HG03039 (cell line): Measurements from ENCODE around the gene RIN3.

Source experiments
- ATAC-seq: cut with Tn5 transposase; IDR thresholded peaks from one replicate; pipeline ENCODE4 v1.9.1; 2021; ENCODE audit warnings: mild to moderate bottlenecking, moderate library complexity; ENCODE audit not compliant: unreplicated experiment

The RIN3 gene

GRCh38 chr14:92552066-92552465 is 38.5 kb downstream of the RIN3 start:
- no peak for ATAC-seq

DNA sequence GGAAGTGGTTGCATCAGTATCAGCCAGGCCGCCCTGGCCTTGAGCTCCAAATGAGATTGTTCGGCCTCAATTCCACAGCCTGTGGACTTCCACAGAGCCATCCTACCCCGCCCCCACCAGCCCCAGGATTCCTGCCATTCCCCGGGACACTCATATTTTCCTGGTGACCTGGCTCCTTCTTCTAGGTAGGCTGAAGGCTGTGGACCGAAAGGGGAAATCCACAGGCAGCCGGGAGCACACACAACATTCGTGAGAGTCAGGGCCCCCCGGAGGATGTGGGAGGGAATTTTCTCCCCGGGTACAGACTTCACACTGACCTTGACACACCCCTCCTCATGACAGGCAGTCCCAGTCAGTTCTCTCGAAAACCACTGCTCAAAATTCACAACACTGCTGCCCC is 39.9 kb downstream of the RIN3 start:
- ATAC-seq, result no peak

GRCh38 chr14:92555465-92556111 is 42.0 kb downstream of the RIN3 start:
- ATAC-seq, result no peak

DNA sequence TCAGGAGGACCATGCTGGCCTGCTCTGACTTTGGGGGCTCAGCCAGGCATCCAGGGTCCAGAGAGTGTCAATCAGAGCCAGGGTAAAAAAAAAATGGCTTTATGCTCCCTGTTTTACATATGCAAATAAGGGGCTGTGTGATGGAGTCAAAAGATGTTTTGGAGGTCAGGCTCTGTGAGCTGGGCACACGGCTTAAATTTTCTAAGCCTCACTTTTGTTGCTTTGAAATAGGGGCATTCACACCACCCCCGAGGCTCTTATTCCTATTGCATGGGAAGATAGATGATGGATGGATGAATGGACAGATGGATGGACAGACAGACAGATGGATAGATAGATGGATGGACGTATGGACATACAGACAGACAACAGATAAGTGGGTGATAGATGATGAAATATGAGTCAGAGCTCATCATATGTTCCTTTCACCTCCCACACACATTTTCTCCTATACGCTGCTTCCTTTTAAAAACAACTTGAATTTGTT is 42.7 kb downstream of the RIN3 start:
- ATAC-seq, result no peak

- no peak for ATAC-seq
Observed at GRCh38 chr14:92556863-92557543, 43.4 kb downstream of the RIN3 start.

DNA sequence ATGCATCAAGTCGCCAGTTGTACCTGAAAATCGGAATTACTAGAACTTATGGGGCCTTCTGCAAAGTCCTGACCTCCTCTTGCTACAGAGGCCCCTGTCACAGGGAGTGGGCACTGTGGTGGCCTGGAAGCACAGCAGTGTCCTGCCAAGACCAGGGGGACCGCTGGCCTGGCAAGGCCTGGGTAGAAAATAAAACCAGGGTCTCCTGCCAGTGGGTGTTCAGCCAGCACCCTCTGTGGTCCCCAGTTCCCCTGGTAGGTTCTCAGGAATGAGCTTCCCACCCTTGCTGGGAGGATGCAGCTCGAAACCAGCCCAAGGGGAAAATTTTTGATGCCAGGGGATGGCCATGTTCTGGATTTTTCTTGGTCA is 43.9 kb downstream of the RIN3 start:
- no peak for ATAC-seq

DNA sequence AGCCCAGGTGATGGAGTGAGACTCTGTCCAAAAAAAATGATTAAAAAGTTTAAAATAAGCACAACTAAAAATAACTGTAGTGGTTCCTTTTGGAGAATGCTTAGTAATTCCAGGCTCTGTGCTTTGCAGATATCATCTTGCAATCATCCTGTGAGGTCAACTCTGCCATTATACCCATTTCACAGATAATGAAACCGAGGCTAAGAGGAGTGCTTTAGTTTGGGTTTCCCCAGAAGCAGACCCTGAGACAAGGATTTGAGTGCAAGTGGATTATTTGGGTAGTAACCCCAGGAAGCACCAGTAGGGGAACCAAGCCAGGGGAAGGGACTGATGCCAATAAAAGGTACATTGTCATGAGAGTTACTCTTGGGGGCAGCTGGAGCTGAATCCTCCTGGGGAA is 44.7 kb downstream of the RIN3 start:
- ATAC-seq, result no peak

- no peak for ATAC-seq
Observed at GRCh38 chr14:92559486-92559885, 45.9 kb downstream of the RIN3 start.

DNA sequence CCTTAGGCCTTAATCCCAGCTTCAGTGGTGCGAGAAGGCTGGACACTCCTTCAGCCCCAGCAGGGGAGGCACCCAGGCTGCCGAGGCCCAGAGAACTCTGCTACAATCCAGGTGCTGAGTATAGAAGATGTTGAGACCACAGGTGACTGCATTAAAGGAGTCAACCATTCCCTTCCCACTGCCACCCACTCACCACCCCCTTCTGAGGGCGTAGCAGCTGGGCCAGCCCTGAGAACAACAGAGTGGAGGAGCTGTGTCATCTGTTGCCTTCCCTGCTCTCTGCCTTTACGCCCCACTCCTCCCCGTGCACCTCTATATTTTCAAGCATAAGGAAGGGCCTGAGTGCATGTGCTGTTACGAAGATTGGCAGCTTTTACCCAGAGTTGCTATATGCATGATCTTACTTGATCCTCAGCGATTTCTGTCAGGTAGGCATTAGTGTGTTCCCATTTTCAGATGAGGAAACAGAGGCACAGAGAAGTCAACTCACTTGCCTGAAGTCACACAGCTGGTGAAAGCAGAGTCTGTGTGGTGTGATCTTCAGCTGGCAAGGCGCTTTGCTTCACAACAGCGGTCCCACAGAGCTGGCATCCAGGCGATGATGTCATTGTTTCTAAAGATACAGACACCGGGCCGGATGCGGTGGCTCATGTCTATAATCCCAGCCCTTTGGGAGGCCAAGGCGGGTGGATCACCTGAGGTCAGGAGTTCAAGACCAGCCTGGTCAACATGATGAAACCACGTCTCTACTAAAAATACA is 46.7 kb downstream of the RIN3 start:
- ATAC-seq, result no peak

- ATAC-seq, result no peak
Observed at GRCh38 chr14:92561906-92562479, 48.4 kb downstream of the RIN3 start.

DNA sequence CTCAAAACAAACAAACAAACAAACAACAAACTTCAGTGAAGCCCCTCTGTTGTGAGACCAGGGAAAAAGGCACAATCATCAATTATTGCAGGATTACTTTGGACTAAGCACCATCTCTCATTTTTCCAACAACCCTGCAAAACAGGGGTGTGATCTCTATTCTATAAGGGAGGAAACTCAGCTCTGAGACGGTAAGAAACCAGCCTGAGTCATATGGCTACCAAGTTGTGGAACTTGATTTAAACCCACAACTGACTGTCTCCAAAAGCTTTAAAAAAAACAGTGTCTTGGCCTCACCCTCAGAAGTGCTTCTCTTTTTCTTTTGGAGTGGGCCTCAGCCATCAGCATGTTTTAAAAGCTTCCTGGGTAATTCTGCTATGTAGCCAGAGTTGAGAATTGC is 49.8 kb downstream of the RIN3 start:
- peak; percentile 73 for ATAC-seq

GRCh38 chr14:92563765-92564285 is 50.2 kb downstream of the RIN3 start:
- no peak for ATAC-seq

DNA sequence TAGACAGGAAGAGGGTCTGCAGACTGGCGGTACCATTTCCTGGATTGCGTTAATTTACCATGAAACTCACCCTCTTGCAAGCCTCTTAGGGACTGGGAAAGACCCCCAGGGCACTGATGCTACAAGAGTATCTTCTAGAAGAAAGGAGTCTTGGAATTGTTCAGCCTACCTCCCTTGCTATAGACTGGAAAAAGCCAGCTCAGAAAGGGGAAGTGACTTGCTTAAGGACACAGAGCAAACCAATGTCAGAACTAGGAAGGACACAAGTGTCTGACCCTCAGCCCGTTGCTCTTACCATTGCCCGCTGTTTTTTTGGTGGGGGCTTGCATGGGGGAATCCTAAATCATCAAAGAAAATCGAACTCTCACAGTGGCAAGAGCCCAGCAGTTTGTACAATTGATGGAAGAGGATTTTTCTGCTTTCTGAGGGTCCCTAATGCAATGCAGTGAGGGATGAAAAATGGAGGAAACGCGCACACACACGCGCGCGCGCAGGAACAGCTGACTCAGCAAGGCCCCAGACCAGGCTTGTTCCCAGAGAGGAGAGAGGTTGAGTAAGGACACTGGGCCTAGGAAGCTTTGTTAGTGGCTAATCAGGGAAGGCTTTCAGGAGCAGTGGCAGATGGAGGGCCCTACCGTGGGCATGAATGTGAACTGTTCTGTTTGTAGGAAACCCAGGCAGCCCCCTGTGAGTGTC is 50.9 kb downstream of the RIN3 start:
- no peak for ATAC-seq

DNA sequence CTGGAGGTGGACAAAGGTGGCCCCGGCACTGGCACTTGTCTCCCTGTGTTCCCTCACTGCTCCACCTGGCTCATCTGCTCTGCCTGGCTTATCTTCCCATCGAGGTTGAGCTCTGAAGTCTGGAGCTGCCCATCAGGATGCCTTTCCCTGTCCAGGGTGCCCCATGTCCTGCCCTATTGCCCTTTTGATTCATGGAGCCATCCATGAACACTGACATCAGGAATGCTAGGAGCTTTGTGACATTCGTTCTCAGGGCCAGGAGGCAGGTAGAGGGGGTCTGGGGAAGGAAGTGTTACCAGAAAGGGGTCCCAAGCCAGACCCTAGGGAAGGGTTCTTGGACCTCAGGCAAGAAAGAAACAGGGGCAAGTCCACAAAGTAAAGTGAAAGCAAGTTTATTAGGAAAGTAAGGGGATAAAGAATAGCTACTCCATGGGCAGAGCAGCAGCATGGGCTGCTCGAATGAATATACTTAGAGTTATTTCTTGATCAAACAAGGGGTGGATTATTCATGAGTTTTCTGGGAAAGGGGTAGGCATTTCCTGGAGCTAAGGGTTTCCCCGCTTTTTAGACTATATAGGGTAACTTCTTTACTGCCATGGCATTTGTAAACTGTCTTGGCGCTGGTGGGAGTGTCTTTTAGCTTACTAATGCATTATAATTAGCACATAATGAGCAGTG is 51.6 kb downstream of the RIN3 start:
- ATAC-seq, result no peak

GRCh38 chr14:92565718-92566115 is 52.1 kb downstream of the RIN3 start:
- no peak for ATAC-seq

DNA sequence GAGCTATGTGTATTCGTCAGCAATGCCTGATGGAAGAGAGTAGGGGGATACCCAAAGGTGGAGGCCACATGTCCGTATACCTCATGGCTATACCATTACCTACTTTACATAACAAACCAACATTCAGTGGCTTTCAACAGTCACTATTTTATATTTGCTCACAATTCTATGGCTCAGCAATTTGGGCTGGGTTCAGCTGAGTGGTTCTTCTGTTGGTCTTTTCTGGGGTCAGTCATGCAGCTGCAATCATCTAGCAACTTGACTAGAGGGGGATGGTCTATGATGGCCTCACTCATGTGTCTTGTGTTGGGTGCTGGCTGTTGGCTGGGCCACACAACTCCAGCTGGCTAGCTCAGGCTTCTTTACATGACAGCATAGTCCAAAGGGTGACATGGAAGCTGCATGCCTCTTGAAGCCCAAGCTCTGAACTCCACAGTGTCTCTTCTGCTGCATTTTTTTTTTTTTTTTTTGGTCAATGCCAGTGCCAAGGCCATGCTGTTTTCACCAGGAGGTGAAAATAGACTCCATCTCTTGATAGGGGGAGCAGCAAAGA is 53.7 kb downstream of the RIN3 start:
- no peak for ATAC-seq

- ATAC-seq, result no peak
Observed at GRCh38 chr14:92568621-92569479, 55.3 kb downstream of the RIN3 start.

DNA sequence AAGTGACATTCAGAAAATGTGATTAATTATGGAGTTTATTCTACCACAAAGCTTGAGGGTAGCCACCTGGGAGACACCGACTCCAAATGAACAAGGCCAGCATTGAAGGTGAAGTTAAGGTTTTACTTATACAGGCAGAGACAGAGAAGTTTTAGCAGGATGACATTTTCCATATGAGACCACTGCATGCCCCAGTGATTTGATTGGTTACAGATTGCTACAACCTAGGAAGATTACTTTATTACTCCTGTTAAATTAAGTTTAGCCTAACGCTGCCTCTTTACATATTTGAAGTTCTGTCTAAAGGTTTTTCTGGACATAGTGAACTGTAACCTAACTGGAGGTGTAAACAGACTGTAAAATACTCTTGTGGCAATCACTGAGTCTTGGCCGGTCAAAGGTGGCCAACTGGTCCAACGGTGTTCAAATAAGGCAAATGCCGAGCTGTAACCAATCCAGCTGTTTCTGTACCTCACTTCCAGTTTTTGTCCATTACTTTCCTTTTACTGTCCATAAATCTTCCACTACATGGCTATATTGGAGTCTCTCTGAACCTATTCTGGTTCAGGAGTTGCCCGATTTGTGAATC is 57.2 kb downstream of the RIN3 start:
- no peak for ATAC-seq

GRCh38 chr14:92572050-92572449 is 58.5 kb downstream of the RIN3 start:
- ATAC-seq, result no peak
